Progenitor cell of endocrine pancreas (in vitro differentiated cells): ENCODE measurements around the gene FZD1. TPM values are rescaled to one million over a fixed set of nuclear protein-coding genes. Genes with fewer than 3 reads are reported as not detected.

Experiments used
- DNase-seq: peaks from one replicate; pipeline ENCODE4 v3.0.0; 2021; ENCODE audit warnings: low spot score; ENCODE audit not compliant: unreplicated experiment
- H3K27ac Mint-ChIP-seq: 2 replicates; pipeline ENCODE4 v1.8.0; 2021; ENCODE audit warnings: mild to moderate bottlenecking, moderate library complexity, mixed read lengths
- H3K27me3 Mint-ChIP-seq: 2 replicates; pipeline ENCODE4 v1.8.0; 2021; ENCODE audit warnings: mixed read lengths
- H3K36me3 Mint-ChIP-seq: 2 replicates; pipeline ENCODE4 v1.8.0; 2022; ENCODE audit warnings: mixed read lengths; ENCODE audit not compliant: insufficient read depth
- H3K4me1 Mint-ChIP-seq: 2 replicates; pipeline ENCODE4 v1.8.0; 2021; ENCODE audit warnings: low read depth, mixed read lengths
- H3K4me3 Mint-ChIP-seq: 2 replicates; pipeline ENCODE4 v1.8.0; 2021; ENCODE audit warnings: low read depth, mild to moderate bottlenecking, moderate library complexity, mixed read lengths
- H3K9me3 Mint-ChIP-seq: 2 replicates; pipeline ENCODE4 v1.8.0; 2021; ENCODE audit warnings: low read depth, mixed read lengths
- CTCF ChIP-seq: fragments of 200-600 bp; sonication (generic); IDR thresholded peaks from one replicate; pipeline ENCODE4 v1.5.0; 2021; ENCODE audit warnings: antibody characterized with exemption, mild to moderate bottlenecking; ENCODE audit not compliant: unreplicated experiment
- long read RNA-seq: library from polyadenylated mRNA; unstranded; transcript quantifications from one replicate; pipeline ENCODE4 v2.0.0, GENCODE V29; 2020
- total RNA-seq: library from RNA; stranded (reverse); gene quantifications from 2 replicates; pipeline ENCODE4 v1.2.1, GENCODE V29; 2021

FZD1 gene
- total RNA-seq = 11.8 and 12.0 TPM in 2 replicates
- long read RNA-seq, full-length matches to known transcripts = 6 of 6 reads
- long read RNA-seq, partial matches to known transcripts = 0 of 6 reads
- long read RNA-seq, other reads (novel, unspliced or antisense) = 0 of 6 reads

GRCh38 chr7:91264046-91264923, at the start of gene FZD1:
Gene FZD1, plus strand, starts transcription at chr7:91264433. Its CDS starts 448 bp downstream, at chr7:91264881.
- H3K4me3 Mint-ChIP-seq = peak within 1 kb of the TSS; percentile 89
- peaks cover 18% of the 10 kb centered on the region for H3K4me1 Mint-ChIP-seq
- peak; percentile 96 for DNase-seq
- peak; percentile 27 for TF ChIP-seq CTCF
- H3K36me3 Mint-ChIP-seq = peaks cover 8% of the 10 kb centered on the region
- peaks cover 38% of the 10 kb centered on the region for H3K27me3 Mint-ChIP-seq
- peak within 1 kb of the TSS; percentile 96 for H3K27ac Mint-ChIP-seq
- no peaks in the 10 kb centered on the region for H3K9me3 Mint-ChIP-seq

GRCh38 chr7:91226411-91226810, 37.8 kb upstream of the FZD1 start:
- no peak overlapping the region for H3K4me3 Mint-ChIP-seq
- peaks cover 2% of the 10 kb centered on the region for H3K27me3 Mint-ChIP-seq
- no peaks in the 10 kb centered on the region for H3K36me3 Mint-ChIP-seq
- no peak for TF ChIP-seq CTCF
- no peak for DNase-seq
- no peaks in the 10 kb centered on the region for H3K4me1 Mint-ChIP-seq
- H3K9me3 Mint-ChIP-seq = peaks cover 2% of the 10 kb centered on the region
- no peak overlapping the region for H3K27ac Mint-ChIP-seq

- Mint-ChIP-seq H3K27ac (no peak overlapping the region), H3K9me3 (peaks cover 2% of the 10 kb centered on the region), H3K27me3 (peaks cover 2% of the 10 kb centered on the region), H3K4me1 (no peaks in the 10 kb centered on the region), H3K4me3 (no peak overlapping the region), H3K36me3 (no peaks in the 10 kb centered on the region)
- no peak for TF ChIP-seq CTCF
- no peak for DNase-seq
These were observed 35.9 kb upstream of the FZD1 start for GRCh38 chr7:91228327-91228726.

GRCh38 chr7:91228927-91229558, 35.2 kb upstream of the FZD1 start:
- no peak for DNase-seq
- H3K4me3 Mint-ChIP-seq = no peak overlapping the region
- no peaks in the 10 kb centered on the region for H3K36me3 Mint-ChIP-seq
- no peak for TF ChIP-seq CTCF
- peaks cover 2% of the 10 kb centered on the region for H3K27me3 Mint-ChIP-seq
- H3K27ac Mint-ChIP-seq = no peak overlapping the region
- H3K9me3 Mint-ChIP-seq = peaks cover 2% of the 10 kb centered on the region
- H3K4me1 Mint-ChIP-seq = no peaks in the 10 kb centered on the region

GRCh38 chr7:91230100-91230499, 34.1 kb upstream of the FZD1 start:
- no peak for TF ChIP-seq CTCF
- H3K4me3 Mint-ChIP-seq = no peak overlapping the region
- no peak for DNase-seq
- H3K27ac Mint-ChIP-seq = no peak overlapping the region
- H3K36me3 Mint-ChIP-seq = no peaks in the 10 kb centered on the region
- H3K4me1 Mint-ChIP-seq = no peaks in the 10 kb centered on the region
- H3K9me3 Mint-ChIP-seq = peaks cover 2% of the 10 kb centered on the region
- peaks cover 2% of the 10 kb centered on the region for H3K27me3 Mint-ChIP-seq
